Lung (tissue), 12 donors: ENCODE results near the gene GPC6. TPM values are rescaled to one million over a fixed set of nuclear protein-coding genes. Genes with fewer than 3 reads are reported as not detected.

Experiments
- ATAC-seq: fragments of 200-7000 bp; cut with Tn5 transposase; one replicate; pipeline ENCODE4 v1.9.1; 2020; ENCODE audit warnings: moderate number of reproducible peaks; ENCODE audit not compliant: insufficient read depth, low FRiP score
- DNase-seq, 3 donors: peaks; one replicate each; pipeline ENCODE4 v3.0.0-alpha.2; 2013 to 2017
- H3K27ac ChIP-seq, 2 donors: one replicate each; pipeline ENCODE4 v1.5.1; 2013; ENCODE audit warnings: mild to moderate bottlenecking in 2 of 2, moderate library complexity in 2 of 2, control low read depth in 1 of 2, inconsistent platforms in 1 of 2, low read depth in 1 of 2, low read length in 1 of 2
- H3K27me3 ChIP-seq, 3 donors: one replicate each; pipeline ENCODE4 v1.5.1; 2013; ENCODE audit warnings: low read length in 2 of 3; ENCODE audit not compliant: control insufficient read depth in 3 of 3, insufficient read depth in 3 of 3
- H3K36me3 ChIP-seq, 4 donors: one replicate each; pipeline ENCODE4 v1.5.1; 2013; ENCODE audit warnings: low read length in 4 of 4, mild to moderate bottlenecking in 1 of 4, moderate library complexity in 1 of 4; ENCODE audit not compliant: control insufficient read depth in 4 of 4, insufficient read depth in 4 of 4
- H3K4me1 ChIP-seq, 5 donors: one replicate each; pipeline ENCODE4 v1.5.1; 2013; ENCODE audit warnings: low read length in 5 of 5, mild to moderate bottlenecking in 2 of 5, moderate library complexity in 1 of 5; ENCODE audit not compliant: control insufficient read depth in 5 of 5, insufficient read depth in 5 of 5
- H3K4me3 ChIP-seq: one replicate; pipeline ENCODE4 v1.5.1; 2013; ENCODE audit warnings: mild to moderate bottlenecking, control low read depth, moderate library complexity
- H3K9ac ChIP-seq, 2 donors: one replicate each; pipeline ENCODE4 v1.5.1; 2013; ENCODE audit warnings: low read length in 2 of 2, control low read depth in 1 of 2; ENCODE audit not compliant: insufficient read depth in 1 of 2
- H3K9me3 ChIP-seq, 4 donors: one replicate each; pipeline ENCODE4 v1.5.1; 2013; ENCODE audit warnings: low read length in 3 of 4, mild to moderate bottlenecking in 1 of 4, moderate library complexity in 1 of 4; ENCODE audit not compliant: control insufficient read depth in 4 of 4, insufficient read depth in 3 of 4
- CTCF ChIP-seq: IDR thresholded peaks from 2 replicates; pipeline ENCODE4 v1.5.1; 2012; ENCODE audit warnings: mild to moderate bottlenecking; ENCODE audit errors: control extremely low read depth, extremely low read depth
- WGBS, 2 donors: extraction: QIAGEN DNeasy Blood & Tissue Kit; methylation state at CpG; one replicate each; pipeline ENCODE4 v1.1.7; 2013; 5-methylcytosine and 5-hydroxymethylcytosine counted together
- polyA plus RNA-seq, 2 donors: library from polyadenylated mRNA; stranded (reverse); fragments of 200-250 nt; gene quantifications; one replicate each; pipeline ENCODE4 v1.2.1, GENCODE V29; 2013
- total RNA-seq, 2 donors: library from RNA; depleted of rRNA in 1 of 2; stranded (reverse); fragments of >200 nt in 1 of 2; gene quantifications; one replicate each; pipeline ENCODE4 v1.2.1, GENCODE V29; 2014 to 2021
- donor health status: control.
- donor health status: control.
- donor health status: Bipolar disorder and iron deficiency.
- donor health status: healthy.
- donor health status: DM: yes; HTN: yes; CAD: no.

GPC6 gene
- total and polyA plus RNA-seq, 4 donors = 0.45 to 31.4 (median 4.8) TPM

- Histone ChIP-seq H3K4me1 (no peaks in the 10 kb centered on the region), H3K4me3 (no peak overlapping the region), H3K27ac (no peak overlapping the region), H3K9me3 (no peaks in the 10 kb centered on the region), H3K36me3 (no peaks in the 10 kb centered on the region), H3K27me3 (no peaks in the 10 kb centered on the region), H3K9ac (no peak overlapping the region)
- 80 to 82% methylated on average over 1 of the region's 1 CpG for WGBS, 2 donors
- no peak for ATAC-seq
- DNase-seq = no peak
- no peak for TF ChIP-seq CTCF
Observed at GRCh38 chr13:93388701-93389100, 162.1 kb downstream of the GPC6 start.

- H3K9me3 ChIP-seq = no peaks in the 10 kb centered on the region
- H3K4me3 ChIP-seq = no peak overlapping the region
- H3K27ac ChIP-seq = no peak overlapping the region
- no peaks in the 10 kb centered on the region for H3K36me3 ChIP-seq
- H3K27me3 ChIP-seq = no peaks in the 10 kb centered on the region
- TF ChIP-seq CTCF = no peak
- no peak overlapping the region for H3K9ac ChIP-seq
- H3K4me1 ChIP-seq = peaks cover 0 to 8% (median 0%) of the 10 kb centered on the region in 5 donors
- ATAC-seq = no peak
- no peak for DNase-seq
Observed at GRCh38 chr13:93397619-93398018, 171.0 kb downstream of the GPC6 start.

- H3K36me3 ChIP-seq = no peaks in the 10 kb centered on the region
- no peaks in the 10 kb centered on the region for H3K9me3 ChIP-seq
- no peak overlapping the region for H3K4me3 ChIP-seq
- no peak overlapping the region for H3K9ac ChIP-seq
- peaks cover 0 to 8% (median 0%) of the 10 kb centered on the region in 5 donors for H3K4me1 ChIP-seq
- 70 to 82% methylated on average over 4 of the region's 4 CpGs for WGBS, 2 donors
- DNase-seq = no peak
- no peaks in the 10 kb centered on the region for H3K27me3 ChIP-seq
- ATAC-seq = peak; percentile 19
- TF ChIP-seq CTCF = no peak
- no peak overlapping the region for H3K27ac ChIP-seq
Observed at GRCh38 chr13:93398167-93399035, 171.8 kb downstream of the GPC6 start.

- H3K4me3 ChIP-seq = no peak overlapping the region
- WGBS, 2 donors = 82 to 90% methylated on average over 4 of the region's 4 CpGs
- no peaks in the 10 kb centered on the region for H3K27me3 ChIP-seq
- no peak overlapping the region for H3K27ac ChIP-seq
- no peaks in the 10 kb centered on the region for H3K36me3 ChIP-seq
- H3K9me3 ChIP-seq = no peaks in the 10 kb centered on the region
- no peak for TF ChIP-seq CTCF
- no peak overlapping the region for H3K9ac ChIP-seq
- H3K4me1 ChIP-seq = peaks cover 0 to 8% (median 0%) of the 10 kb centered on the region in 5 donors
- ATAC-seq (no peak), DNase-seq (no peak)
Observed at GRCh38 chr13:93399212-93399611, 172.6 kb downstream of the GPC6 start.
